HEK293 (cell line): ENCODE data around the gene PACRGL.

Source experiments
- CTCF ChIA-PET: fragments of 350-600 bp; formaldehyde crosslinking; extraction: SDS; loops from one replicate; lab custom pipeline; 2021; ENCODE audit warnings: antibody characterized with exemption; lab: Yijun Ruan, JAX
- POLR2A ChIA-PET: fragments of 300-600 bp; formaldehyde crosslinking; extraction: SDS; loops from one replicate; lab custom pipeline; 2020; ENCODE audit warnings: antibody characterized with exemption, inconsistent platforms; lab: Yijun Ruan, JAX
- H3K27ac ChIP-seq: fragments of 200-500 bp; sonication (Bioruptor generic); 2 replicates; pipeline ENCODE4 v1.5.1; 2014; ENCODE audit warnings: low read depth, low read length, control low read depth, inconsistent platforms; ENCODE audit errors: extremely low read depth
- H3K36me3 ChIP-seq, 2 experiments: fragments of 200-500 bp in 1 of 2; sonication (Bioruptor generic) in 1 of 2; 1 replicate in 1 of 2; 2 replicates in 1 of 2; pipeline ENCODE4 v1.5.1; 2014 to 2017; ENCODE audit warnings: inconsistent platforms in 2 of 2, low read length in 2 of 2; ENCODE audit not compliant: control insufficient read depth in 2 of 2, insufficient read depth in 1 of 2
- H3K4me1 ChIP-seq: fragments of 200-500 bp; sonication (Bioruptor generic); 2 replicates; pipeline ENCODE4 v1.5.1; 2014; ENCODE audit warnings: mild to moderate bottlenecking, low read length, inconsistent platforms; ENCODE audit not compliant: control insufficient read depth, insufficient read depth
- H3K4me3 ChIP-seq: 2 replicates; pipeline ENCODE4 v1.5.1; 2011; ENCODE audit warnings: low read depth, mild to moderate bottlenecking, control low read depth, low read length, moderate library complexity
- H3K9me3 ChIP-seq: fragments of 200-500 bp; sonication (Bioruptor generic); 2 replicates; pipeline ENCODE4 v1.5.1; 2014; ENCODE audit warnings: low read depth, low read length, inconsistent platforms; ENCODE audit not compliant: control insufficient read depth, insufficient read depth
- GLI4 ChIP-seq: fragments of 450-650 bp; formaldehyde crosslinking; IDR thresholded peaks from 2 replicates; pipeline ENCODE4 v1.5.1; 2016; ENCODE audit warnings: missing biosample characterization, missing genetic modification characterization
- KLF9 ChIP-seq: fragments of 450-650 bp; formaldehyde crosslinking; IDR thresholded peaks from 2 replicates; pipeline ENCODE4 v1.5.1; 2016; ENCODE audit warnings: missing biosample characterization, missing genetic modification characterization, low read depth
- MYNN ChIP-seq: fragments of 450-650 bp; formaldehyde crosslinking; IDR thresholded peaks from 2 replicates; pipeline ENCODE4 v1.5.1; 2016; ENCODE audit warnings: missing biosample characterization, missing genetic modification characterization, borderline replicate concordance
- PATZ1 ChIP-seq: fragments of 450-650 bp; formaldehyde crosslinking; IDR thresholded peaks from 2 replicates; pipeline ENCODE4 v1.5.1; 2016; ENCODE audit warnings: missing biosample characterization, missing genetic modification characterization
- SETDB1 ChIP-seq: IDR thresholded peaks from one replicate; pipeline ENCODE4 v1.6.1; 2017; ENCODE audit warnings: mild to moderate bottlenecking, low read length, moderate library complexity, mixed read lengths; ENCODE audit not compliant: insufficient read length
- ZBTB20 ChIP-seq: fragments of 450-650 bp; formaldehyde crosslinking; IDR thresholded peaks from 2 replicates; pipeline ENCODE4 v1.5.1; 2016; ENCODE audit warnings: missing biosample characterization, missing genetic modification characterization
- ZBTB44 ChIP-seq: fragments of 450-650 bp; IDR thresholded peaks from 2 replicates; pipeline ENCODE4 v1.5.1; 2018; ENCODE audit warnings: missing biosample characterization, mild to moderate bottlenecking, missing genetic modification characterization
- ZNF121 ChIP-seq: fragments of 450-650 bp; formaldehyde crosslinking; IDR thresholded peaks from 2 replicates; pipeline ENCODE4 v1.5.1; 2016; ENCODE audit warnings: missing biosample characterization, missing genetic modification characterization
- ZNF148 ChIP-seq: fragments of 450-650 bp; formaldehyde crosslinking; IDR thresholded peaks from 2 replicates; pipeline ENCODE4 v1.5.0; 2017; ENCODE audit warnings: missing biosample characterization, missing genetic modification characterization, borderline replicate concordance
- ZNF211 ChIP-seq: fragments of 450-650 bp; formaldehyde crosslinking; IDR thresholded peaks from 2 replicates; pipeline ENCODE4 v1.5.1; 2016; ENCODE audit warnings: low read depth, missing biosample characterization, missing genetic modification characterization
- ZNF24 ChIP-seq: fragments of 450-650 bp; formaldehyde crosslinking; IDR thresholded peaks from 2 replicates; pipeline ENCODE4 v1.5.1; 2016; ENCODE audit warnings: missing biosample characterization, missing genetic modification characterization
- ZNF280D ChIP-seq: fragments of 450-650 bp; formaldehyde crosslinking; IDR thresholded peaks from 2 replicates; pipeline ENCODE4 v1.5.1; 2016; ENCODE audit warnings: missing biosample characterization, missing genetic modification characterization
- ZNF394 ChIP-seq: fragments of 450-650 bp; formaldehyde crosslinking; IDR thresholded peaks from 2 replicates; pipeline ENCODE4 v1.5.1; 2016; ENCODE audit warnings: missing biosample characterization, missing genetic modification characterization, mild to moderate bottlenecking, moderate library complexity, borderline replicate concordance
- ZNF645 ChIP-seq: fragments of 450-650 bp; formaldehyde crosslinking; IDR thresholded peaks from 2 replicates; pipeline ENCODE4; 2016; ENCODE audit warnings: missing biosample characterization, missing genetic modification characterization
- ZNF670 ChIP-seq: fragments of 450-650 bp; formaldehyde crosslinking; IDR thresholded peaks from 2 replicates; pipeline ENCODE4 v1.5.1; 2016; ENCODE audit warnings: missing biosample characterization, missing genetic modification characterization, low read depth
- ZSCAN30 ChIP-seq: fragments of 450-650 bp; IDR thresholded peaks from 2 replicates; pipeline ENCODE4 v1.5.1; 2018; ENCODE audit warnings: missing biosample characterization, mild to moderate bottlenecking, missing genetic modification characterization, moderate library complexity

PACRGL gene

GRCh38 chr4:20700007-20700761, at the start of gene PACRGL (continued):
- no peak for TF ChIP-seq ZNF148 (tag by site-specific recombination)
- TF ChIP-seq PATZ1: peak; percentile 25; the same call in 1 of the 2 replicates
- TF ChIP-seq ZSCAN30 (tag by site-specific recombination): peak; percentile 60

- POLR2A ChIA-PET: no interaction called here
These were observed 47.9 kb upstream of the PACRGL start for GRCh38 chr4:20652226-20652885.

GRCh38 chr4:20658456-20658855, 41.8 kb upstream of the PACRGL start:
- Histone ChIP-seq H3K36me3 (no peaks in the 10 kb centered on the region), H3K9me3 (no peaks in the 10 kb centered on the region)
- ChIA-PET CTCF (no interaction called here), POLR2A (no interaction called here)
- TF ChIP-seq ZBTB44 (tag by site-specific recombination): no peak
- TF ChIP-seq KLF9 (tag by site-specific recombination): no peak
- no peak for TF ChIP-seq ZNF280D (tag by site-specific recombination)
- no peak for TF ChIP-seq ZNF394 (tag by site-specific recombination)
- no peak for TF ChIP-seq MYNN (tag by site-specific recombination)
- TF ChIP-seq ZNF670: no peak
- TF ChIP-seq ZNF211 (tag by site-specific recombination): no peak
- no peak for TF ChIP-seq GLI4 (tag by site-specific recombination)
- TF ChIP-seq ZNF645 (tag by site-specific recombination): no peak
- TF ChIP-seq ZBTB20 (tag by site-specific recombination): no peak
- TF ChIP-seq, all 188 proteins: peak for 0
- no peak overlapping the region for H3K27ac ChIP-seq
- no peaks in the 10 kb centered on the region for H3K4me1 ChIP-seq
- H3K4me3 ChIP-seq: no peak overlapping the region

More at GRCh38 chr4:20652226-20652885, 47.9 kb upstream of the PACRGL start:
- Histone ChIP-seq H3K9me3 (no peaks in the 10 kb centered on the region), H3K4me3 (no peak overlapping the region), H3K4me1 (no peaks in the 10 kb centered on the region), H3K36me3 (no peaks in the 10 kb centered on the region), H3K27ac (no peak overlapping the region)
- CTCF ChIA-PET: no interaction called here
- TF ChIP-seq SETDB1 (peak; percentile 45), ZNF121 (tag by site-specific recombination) (no peak), ZNF24 (tag by site-specific recombination) (no peak)
